ENCODE data around the gene KLK6.

KLK6 gene

GRCh38 chr19:50969413-50969760, at the start of gene KLK6:
KLK6 (minus strand) TSS chr19:50969591; CDS start chr19:50968104, 1,487 bp downstream.
- DNase-seq = no peak

GRCh38 chr19:51018745-51019543, 49.6 kb upstream of the KLK6 start:
- no peak for DNase-seq

- no peak for DNase-seq
Measured at GRCh38 chr19:51016798-51017683, 47.6 kb upstream of the KLK6 start.

- DNase-seq = no peak
Measured at GRCh38 chr19:51015691-51016267, 46.4 kb upstream of the KLK6 start.

GRCh38 chr19:51014242-51014641, 44.9 kb upstream of the KLK6 start:
- DNase-seq = no peak

GRCh38 chr19:51012661-51013190, 43.3 kb upstream of the KLK6 start:
- DNase-seq = no peak

GRCh38 chr19:51010066-51010795, 40.8 kb upstream of the KLK6 start:
- DNase-seq = no peak

GRCh38 chr19:51009061-51009891, 39.9 kb upstream of the KLK6 start:
- no peak for DNase-seq

GRCh38 chr19:51007488-51007887, 38.1 kb upstream of the KLK6 start:
- DNase-seq = no peak

- DNase-seq = no peak
Measured at GRCh38 chr19:51006406-51006805, 37.0 kb upstream of the KLK6 start.

GRCh38 chr19:51005248-51005647, 35.9 kb upstream of the KLK6 start:
- no peak for DNase-seq

- no peak for DNase-seq
Measured at GRCh38 chr19:51003316-51003715, 33.9 kb upstream of the KLK6 start.

- DNase-seq = no peak
Measured at GRCh38 chr19:51002542-51003311, 33.3 kb upstream of the KLK6 start.

- DNase-seq = no peak
Measured at GRCh38 chr19:51002089-51002532, 32.7 kb upstream of the KLK6 start.

- no peak for DNase-seq
Measured at GRCh38 chr19:51001515-51001914, 32.1 kb upstream of the KLK6 start, which contains the start of gene KLK8. KLK8 (minus strand) TSS chr19:51001604; CDS start chr19:51001167, 437 bp downstream.

- DNase-seq = no peak
Measured at GRCh38 chr19:51000981-51001380, 31.6 kb upstream of the KLK6 start.

GRCh38 chr19:51000426-51000825, 31.0 kb upstream of the KLK6 start:
- no peak for DNase-seq

GRCh38 chr19:50998686-50999085, 29.3 kb upstream of the KLK6 start:
- no peak for DNase-seq

GRCh38 chr19:50998061-50998460, 28.7 kb upstream of the KLK6 start:
- no peak for DNase-seq

GRCh38 chr19:50994129-50994528, 24.7 kb upstream of the KLK6 start:
- no peak for DNase-seq

- no peak for DNase-seq
Measured at GRCh38 chr19:50992666-50993035, 23.3 kb upstream of the KLK6 start.

Data from NCI-H187 treated with DMSO at 0.1 percent for 48 hours (cell line).